Pancreas (tissue), 10 donors: Measurements from ENCODE around the gene RRBP1. TPM values are rescaled to one million over a fixed set of nuclear protein-coding genes. Genes with fewer than 3 reads are reported as not detected.

Experiments
- ATAC-seq, 4 donors: fragments of 200-7000 bp; cut with Tn5 transposase; one replicate each; pipeline versions ENCODE4 v1.8.0 to v1.9.1; 2020; ENCODE audit warnings: mild to moderate bottlenecking in 4 of 4, moderate library complexity in 4 of 4
- DNase-seq, 6 donors: peaks; one replicate each; pipeline ENCODE4 v3.0.0-alpha.2; 2020
- FAIRE-seq: peaks from 2 replicates; lab custom pipeline; 2012; peaks lifted over from hg19 to GRCh38; lab: Jason Lieb, UNC
- H3K27ac ChIP-seq, 4 donors: fragments of 200-600 bp; sonication (generic); 1 replicate in 3 of 4; 2 replicates in 1 of 4; pipeline versions ENCODE4 v1.5.0 to v1.8.0; 2020
- H3K27me3 ChIP-seq, 4 donors: fragments of 200-600 bp; one replicate each; pipeline ENCODE4 v1.8.0; 2021
- H3K36me3 ChIP-seq, 3 donors: fragments of 200-600 bp; sonication (generic) in 1 of 3; one replicate each; pipeline versions ENCODE4 v1.5.0 to v1.8.0; 2020 to 2021
- H3K4me1 ChIP-seq, 3 donors: fragments of 200-600 bp; one replicate each; pipeline ENCODE4 v1.8.0; 2021
- H3K4me3 ChIP-seq, 4 donors: fragments of 200-600 bp; sonication (generic) in 2 of 4; one replicate each; pipeline versions ENCODE4 v1.5.0 to v1.8.0; 2020 to 2021
- H3K9me3 ChIP-seq, 4 donors: fragments of 200-600 bp; one replicate each; pipeline ENCODE4 v1.8.0; 2021
- WGBS, 2 donors: extraction: QIAGEN DNeasy Blood & Tissue Kit; methylation state at CpG; one replicate each; pipeline ENCODE4 v1.1.7; 2013; 5-methylcytosine and 5-hydroxymethylcytosine counted together
- intact Hi-C, 3 donors: fragments of 100-400 bp; cut with DNase I; formaldehyde crosslinking; loops; one replicate each; pipeline versions ENCODE4 v1.11.1 to v1.14.2; 2022
- polyA plus RNA-seq, 2 donors: library from polyadenylated mRNA; stranded (reverse); fragments of 200-250 nt; gene quantifications; one replicate each; pipeline ENCODE4 v1.2.3, GENCODE V29; 2013
- total RNA-seq, 6 donors: library from RNA; stranded (reverse); fragmentation: NEBNext Ultra II Directional in 4 of 6; extraction: Animal tissue kit (Norgen Biotek cat#: 25700) in 4 of 6; gene quantifications; one replicate each; pipeline versions ENCODE4 v1.2.1 to v1.2.4, GENCODE V29; 2021 to 2023
- TF ChIP-seq, protein P1 (sequence below), 4 donors: fragments of 200-600 bp; sonication (generic) in 3 of 4; IDR thresholded peaks; one replicate each; pipeline versions ENCODE4 v1.5.0 to v1.8.0; 2021; ENCODE audit warnings: antibody characterized with exemption in 4 of 4
- donor health status: healthy with polysubstance abuse.
- donor health status: DM: no; HTN: no; CAD: no; lungs with moderate emphysema.
- donor health status: DM: no; HTN: no; CAD: no.
- donor health status: control.
- donor health status: control.
- donor health status: Bipolar disorder and iron deficiency.
- donor health status: DM: yes; HTN: yes; CAD: no.
- donor health status: DM: no; HTN: no; CAD: no.
- donor health status: DM: no; HTN: no; CAD: no.
- donor health status: DM: yes; HTN: yes; CAD: no.

The RRBP1 gene, protein sequence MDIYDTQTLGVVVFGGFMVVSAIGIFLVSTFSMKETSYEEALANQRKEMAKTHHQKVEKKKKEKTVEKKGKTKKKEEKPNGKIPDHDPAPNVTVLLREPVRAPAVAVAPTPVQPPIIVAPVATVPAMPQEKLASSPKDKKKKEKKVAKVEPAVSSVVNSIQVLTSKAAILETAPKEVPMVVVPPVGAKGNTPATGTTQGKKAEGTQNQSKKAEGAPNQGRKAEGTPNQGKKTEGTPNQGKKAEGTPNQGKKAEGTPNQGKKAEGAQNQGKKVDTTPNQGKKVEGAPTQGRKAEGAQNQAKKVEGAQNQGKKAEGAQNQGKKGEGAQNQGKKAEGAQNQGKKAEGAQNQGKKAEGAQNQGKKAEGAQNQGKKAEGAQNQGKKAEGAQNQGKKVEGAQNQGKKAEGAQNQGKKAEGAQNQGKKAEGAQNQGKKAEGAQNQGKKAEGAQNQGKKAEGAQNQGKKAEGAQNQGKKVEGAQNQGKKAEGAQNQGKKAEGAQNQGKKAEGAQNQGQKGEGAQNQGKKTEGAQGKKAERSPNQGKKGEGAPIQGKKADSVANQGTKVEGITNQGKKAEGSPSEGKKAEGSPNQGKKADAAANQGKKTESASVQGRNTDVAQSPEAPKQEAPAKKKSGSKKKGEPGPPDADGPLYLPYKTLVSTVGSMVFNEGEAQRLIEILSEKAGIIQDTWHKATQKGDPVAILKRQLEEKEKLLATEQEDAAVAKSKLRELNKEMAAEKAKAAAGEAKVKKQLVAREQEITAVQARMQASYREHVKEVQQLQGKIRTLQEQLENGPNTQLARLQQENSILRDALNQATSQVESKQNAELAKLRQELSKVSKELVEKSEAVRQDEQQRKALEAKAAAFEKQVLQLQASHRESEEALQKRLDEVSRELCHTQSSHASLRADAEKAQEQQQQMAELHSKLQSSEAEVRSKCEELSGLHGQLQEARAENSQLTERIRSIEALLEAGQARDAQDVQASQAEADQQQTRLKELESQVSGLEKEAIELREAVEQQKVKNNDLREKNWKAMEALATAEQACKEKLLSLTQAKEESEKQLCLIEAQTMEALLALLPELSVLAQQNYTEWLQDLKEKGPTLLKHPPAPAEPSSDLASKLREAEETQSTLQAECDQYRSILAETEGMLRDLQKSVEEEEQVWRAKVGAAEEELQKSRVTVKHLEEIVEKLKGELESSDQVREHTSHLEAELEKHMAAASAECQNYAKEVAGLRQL (N-terminal part only)
- total RNA-seq (100 to 1,000 TPM; 339 to 442 (median 354) TPM), polyA plus RNA-seq (100 to 1,000 TPM; 170 to 269 TPM)

DNA sequence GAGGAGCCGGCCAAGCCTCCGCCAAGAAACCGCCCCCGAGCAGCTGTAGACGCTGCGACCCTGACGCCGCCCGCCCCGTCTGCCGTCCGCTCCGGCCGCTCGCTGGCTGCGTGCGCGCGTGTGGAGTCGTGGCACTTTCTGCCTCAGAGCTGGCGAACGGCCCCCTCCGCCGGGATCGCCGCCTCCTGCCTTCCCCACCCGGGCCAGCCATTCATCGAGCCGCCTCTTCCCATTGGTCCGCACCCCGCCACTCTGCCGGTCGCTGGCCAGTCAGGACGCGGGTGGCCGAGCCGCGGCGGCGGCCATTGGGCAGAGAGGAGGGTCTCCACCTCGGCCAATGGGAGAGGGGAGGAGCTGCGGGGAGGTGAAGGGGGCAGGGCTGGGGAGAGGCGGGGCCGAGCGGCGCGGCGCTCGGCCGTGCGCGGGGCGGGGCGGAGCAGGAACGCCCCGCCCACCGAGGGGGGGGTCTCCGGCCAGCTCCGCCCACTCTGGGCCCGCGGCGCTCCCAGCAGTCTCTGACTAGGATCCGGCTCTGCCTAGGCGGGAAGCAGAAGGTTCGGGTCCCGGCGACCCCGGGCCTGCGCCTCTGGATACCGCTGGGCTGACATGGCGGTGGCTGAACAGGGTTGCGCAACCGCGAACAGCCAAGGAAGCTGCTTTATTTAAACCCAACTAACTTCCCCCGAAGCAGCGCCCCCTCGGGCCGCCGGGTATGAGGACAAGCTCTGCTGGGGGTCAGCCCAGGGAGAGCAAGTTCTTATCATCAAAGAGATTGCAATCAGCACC, at the start of gene RRBP1:
RRBP1 (minus strand) TSS at position 140 of the 786 bp plus-strand sequence. CDS start 21,735 bp downstream, outside the sequence.
- WGBS, 2 donors, result 0% methylated on average over 71 to 79 of the region's 79 CpGs
- Histone ChIP-seq H3K4me1 (peaks cover 21 to 41% (median 34%) of the 10 kb centered on the region in 3 donors), H3K4me3 (peak within 1 kb of the TSS; percentile 65 to 87 (median 84)), H3K27me3 (no peaks in the 10 kb centered on the region), H3K9me3 (no peaks in the 10 kb centered on the region), H3K36me3 (peaks cover 0 to 6% (median 0%) of the 10 kb centered on the region in 3 donors), H3K27ac (peak within 1 kb of the TSS; percentile 95 to 97 (median 96))
- intact Hi-C loops, result loop anchor here in 1 of 3 donors (10.0 kb wide), 1 partner anchor 203 kb away; no protein-coding TSS in a partner anchor
- FAIRE-seq (no peak), DNase-seq (peak; percentile 98 to 100 (median 99)), ATAC-seq (peak; percentile 76 to 89 (median 83))
- TF ChIP-seq, protein P1, sequence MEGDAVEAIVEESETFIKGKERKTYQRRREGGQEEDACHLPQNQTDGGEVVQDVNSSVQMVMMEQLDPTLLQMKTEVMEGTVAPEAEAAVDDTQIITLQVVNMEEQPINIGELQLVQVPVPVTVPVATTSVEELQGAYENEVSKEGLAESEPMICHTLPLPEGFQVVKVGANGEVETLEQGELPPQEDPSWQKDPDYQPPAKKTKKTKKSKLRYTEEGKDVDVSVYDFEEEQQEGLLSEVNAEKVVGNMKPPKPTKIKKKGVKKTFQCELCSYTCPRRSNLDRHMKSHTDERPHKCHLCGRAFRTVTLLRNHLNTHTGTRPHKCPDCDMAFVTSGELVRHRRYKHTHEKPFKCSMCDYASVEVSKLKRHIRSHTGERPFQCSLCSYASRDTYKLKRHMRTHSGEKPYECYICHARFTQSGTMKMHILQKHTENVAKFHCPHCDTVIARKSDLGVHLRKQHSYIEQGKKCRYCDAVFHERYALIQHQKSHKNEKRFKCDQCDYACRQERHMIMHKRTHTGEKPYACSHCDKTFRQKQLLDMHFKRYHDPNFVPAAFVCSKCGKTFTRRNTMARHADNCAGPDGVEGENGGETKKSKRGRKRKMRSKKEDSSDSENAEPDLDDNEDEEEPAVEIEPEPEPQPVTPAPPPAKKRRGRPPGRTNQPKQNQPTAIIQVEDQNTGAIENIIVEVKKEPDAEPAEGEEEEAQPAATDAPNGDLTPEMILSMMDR (IDR thresholded peaks at IDR 0.05), result peak; percentile 15 to 57 (median 28)

DNA sequence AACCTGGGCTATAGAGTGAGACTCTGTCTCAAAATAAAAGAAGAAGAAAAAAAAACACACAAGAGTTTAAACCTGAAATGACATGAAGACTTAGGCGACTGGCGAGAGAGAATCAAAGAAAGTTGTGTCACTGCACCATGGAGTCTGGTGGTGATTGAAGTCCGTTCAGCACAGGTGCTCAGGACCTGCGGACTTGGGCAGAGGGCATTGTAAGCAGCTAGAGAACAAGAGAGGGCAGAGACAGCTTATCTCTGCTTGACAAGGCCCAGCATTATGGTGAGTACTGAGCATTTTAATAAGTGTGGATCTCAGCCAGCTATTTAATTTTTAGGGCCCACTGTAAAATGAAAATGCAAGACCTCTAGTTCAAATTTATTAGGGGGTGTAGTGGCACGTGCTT, 49.2 kb upstream of the RRBP1 start:
- Histone ChIP-seq H3K9me3 (no peaks in the 10 kb centered on the region), H3K4me1 (peaks cover 17 to 34% (median 23%) of the 10 kb centered on the region in 3 donors), H3K4me3 (no peak overlapping the region), H3K27me3 (no peaks in the 10 kb centered on the region), H3K36me3 (no peaks in the 10 kb centered on the region), H3K27ac (peak overlapping the region in 1 of 4 donors; percentile 66)
- no peak for ATAC-seq
- no peak for DNase-seq
- WGBS, 2 donors, result 66 to 96% methylated on average over 5 of the region's 5 CpGs
- TF ChIP-seq, protein P1 (IDR thresholded peaks at IDR 0.05), result no peak
- intact Hi-C loops, result no loop called here
- FAIRE-seq, result no peak

DNA sequence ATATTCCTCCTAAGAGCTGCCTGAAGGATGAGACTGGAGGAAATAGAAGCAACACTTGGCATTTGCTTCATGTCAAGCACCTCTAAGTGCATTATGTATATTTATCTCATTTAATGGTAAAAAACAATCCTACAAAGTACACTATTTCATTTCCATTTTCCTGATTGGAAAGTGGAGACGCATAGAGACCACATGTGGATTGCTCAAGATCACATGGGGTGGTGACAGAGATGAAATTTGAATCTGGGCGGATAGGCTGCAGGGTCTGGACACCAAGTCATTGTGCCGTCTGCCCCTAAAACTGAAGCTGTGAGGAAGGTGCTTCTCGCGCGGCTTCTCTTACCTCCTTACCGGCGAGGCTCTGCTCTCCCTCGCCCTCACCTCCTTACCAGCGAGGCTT, 48.0 kb upstream of the RRBP1 start:
- no peaks in the 10 kb centered on the region for H3K27me3 ChIP-seq
- H3K4me1 ChIP-seq, result peaks cover 16 to 28% (median 21%) of the 10 kb centered on the region in 3 donors
- no peak overlapping the region for H3K4me3 ChIP-seq
- no peaks in the 10 kb centered on the region for H3K36me3 ChIP-seq
- intact Hi-C loops, result no loop called here
- ATAC-seq, result no peak
- FAIRE-seq, result no peak
- H3K27ac ChIP-seq, result no peak overlapping the region
- TF ChIP-seq, protein P1 (IDR thresholded peaks at IDR 0.05), result no peak
- H3K9me3 ChIP-seq, result no peaks in the 10 kb centered on the region
- no peak for DNase-seq
- WGBS, 2 donors, result 94 to 96% methylated on average over 10 of the region's 10 CpGs

DNA sequence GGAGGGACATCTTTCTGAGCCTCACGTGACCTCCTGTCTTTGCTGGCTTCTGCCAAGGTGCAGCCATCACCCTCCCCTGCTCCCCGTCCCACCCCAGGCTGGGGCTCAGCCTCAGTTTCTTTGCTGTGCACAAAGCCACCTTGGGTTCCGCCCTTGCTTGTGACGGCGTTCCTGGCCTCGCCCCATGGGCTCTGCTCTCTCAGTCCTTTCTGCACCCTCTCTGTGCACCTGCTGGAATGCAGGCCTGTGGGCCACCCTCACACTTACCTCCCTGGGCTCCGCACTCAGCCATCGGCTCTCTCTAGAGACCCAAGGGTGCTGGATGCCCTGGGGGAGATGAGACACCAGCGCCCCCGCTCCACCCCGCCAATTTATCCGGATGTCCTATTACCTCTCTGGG, 46.0 kb upstream of the RRBP1 start:
- Histone ChIP-seq H3K4me1 (peaks cover 0 to 8% (median 6%) of the 10 kb centered on the region in 3 donors), H3K27me3 (no peaks in the 10 kb centered on the region), H3K27ac (no peak overlapping the region), H3K36me3 (no peaks in the 10 kb centered on the region), H3K4me3 (no peak overlapping the region), H3K9me3 (no peaks in the 10 kb centered on the region)
- DNase-seq (no peak), FAIRE-seq (no peak), ATAC-seq (no peak)
- intact Hi-C loops, result no loop called here
- 94 to 96% methylated on average over 12 of the region's 12 CpGs for WGBS, 2 donors
- TF ChIP-seq, protein P1 (IDR thresholded peaks at IDR 0.05), result no peak
